KG1 (cell line): ENCODE data around the gene CUX1.
"Not testable (repeated sequence)": the region's sequence is repeated elsewhere in the genome, so short reads cannot be mapped to it uniquely, and the experiment has no call there.

ENCODE experiments used
- DNase-seq: peaks from one replicate; lab custom pipeline; 2025; lab: John Stamatoyannopoulos, UW

Gene CUX1

DNA sequence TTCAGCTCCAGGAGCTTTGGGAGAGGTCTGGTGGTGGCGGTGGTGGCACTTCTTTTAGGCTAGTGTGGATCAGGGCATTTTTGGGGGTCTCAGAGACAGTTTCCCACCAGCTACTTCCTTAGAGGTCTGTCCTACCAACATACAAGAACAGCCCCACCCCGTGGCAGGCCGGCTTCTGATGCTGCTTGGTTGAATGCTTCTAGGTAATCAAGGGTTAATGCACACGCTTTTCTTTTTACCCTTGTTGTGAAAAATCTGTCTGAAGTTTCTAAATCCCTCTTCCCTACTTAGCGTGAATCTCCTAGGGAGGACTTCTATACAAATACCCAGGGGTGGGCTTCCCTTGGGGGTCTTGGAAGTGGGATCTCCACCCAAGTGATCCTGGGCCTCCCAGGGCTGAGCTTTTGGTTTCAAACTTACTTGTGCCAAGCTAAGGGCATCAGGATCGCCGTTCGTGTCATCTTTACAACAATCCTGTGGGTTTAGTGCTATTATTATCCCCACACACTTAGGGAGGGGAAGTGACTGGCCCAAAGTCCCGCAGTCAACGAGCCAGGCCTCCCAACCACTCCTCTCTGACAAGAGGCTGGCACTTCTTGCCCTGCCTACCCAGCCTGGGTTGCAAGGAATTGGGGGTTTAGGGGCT is 471.0 kb downstream of the CUX1 start:
- no peak for DNase-seq

DNA sequence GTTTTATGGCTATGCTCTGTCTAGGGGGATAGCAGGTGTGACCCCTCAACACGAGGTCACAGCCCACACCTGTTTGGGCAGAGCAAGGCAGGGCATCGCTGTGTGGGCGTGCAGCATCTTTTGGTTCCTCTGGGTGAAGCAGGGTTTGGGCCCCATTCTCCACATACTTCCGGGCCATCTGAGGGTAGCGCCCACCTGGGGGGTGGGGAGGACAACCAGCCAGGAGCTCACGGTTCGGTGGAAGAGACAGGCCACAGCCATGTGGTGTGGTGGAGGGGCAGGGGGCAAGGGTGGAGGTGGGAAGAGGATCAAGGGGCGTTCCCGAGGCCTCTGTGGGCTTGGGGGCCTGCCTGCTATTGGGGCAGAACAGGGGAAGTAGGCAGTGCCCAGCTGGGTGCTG is 471.6 kb downstream of the CUX1 start:
- DNase-seq, result no peak

GRCh38 chr7:102291056-102291915 is 473.9 kb downstream of the CUX1 start:
- no peak for DNase-seq

GRCh38 chr7:102291916-102292267 is 474.5 kb downstream of the CUX1 start:
- no peak for DNase-seq

DNA sequence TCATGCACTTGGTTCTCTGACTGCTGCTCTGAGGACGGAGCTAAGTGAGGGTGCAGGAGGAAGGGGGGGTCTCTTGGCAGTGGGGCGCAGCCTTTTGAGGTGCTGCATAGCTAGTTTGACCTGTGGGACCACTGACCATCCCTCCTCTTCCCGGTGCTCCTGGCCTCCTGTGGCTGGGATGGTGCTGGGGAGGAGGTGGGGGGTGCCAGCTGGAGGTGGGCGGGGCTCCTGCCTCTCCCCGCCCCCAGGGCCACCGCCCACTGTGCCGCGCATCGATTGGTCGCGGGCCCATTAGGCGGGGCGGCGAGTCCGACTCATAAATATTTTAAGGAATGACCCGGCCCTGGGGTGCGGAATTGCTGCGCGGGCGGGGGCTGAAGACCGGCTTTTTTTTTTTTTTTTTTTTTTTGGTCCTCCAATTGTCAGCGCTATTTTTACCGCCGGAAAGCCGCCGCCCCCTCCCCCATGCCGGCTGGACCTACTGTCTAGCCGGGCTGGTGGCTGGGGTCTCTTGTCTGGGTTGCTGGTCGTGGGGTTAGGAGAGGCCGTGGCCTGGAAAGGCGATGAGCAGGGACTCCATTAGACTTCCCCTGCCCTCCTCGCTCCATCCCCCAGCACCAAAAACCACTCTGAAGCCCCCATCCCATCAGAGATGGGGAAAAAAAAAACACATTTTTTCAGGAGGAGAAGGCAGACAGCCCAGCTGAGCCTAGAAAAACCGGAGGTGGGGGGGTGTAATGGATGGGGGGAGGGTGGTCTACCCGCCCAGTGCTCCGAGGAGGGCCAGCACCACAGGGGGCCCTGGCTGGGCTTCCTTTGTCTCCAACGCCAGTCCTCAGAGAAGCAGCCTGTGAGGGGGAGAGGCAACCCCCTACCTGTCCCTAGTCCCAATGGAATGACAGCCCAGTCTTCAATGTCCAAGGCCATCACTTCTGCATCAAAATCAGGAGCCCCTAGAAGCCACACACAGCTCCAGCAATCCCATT is 475.7 kb downstream of the CUX1 start:
- no peak for DNase-seq

DNA sequence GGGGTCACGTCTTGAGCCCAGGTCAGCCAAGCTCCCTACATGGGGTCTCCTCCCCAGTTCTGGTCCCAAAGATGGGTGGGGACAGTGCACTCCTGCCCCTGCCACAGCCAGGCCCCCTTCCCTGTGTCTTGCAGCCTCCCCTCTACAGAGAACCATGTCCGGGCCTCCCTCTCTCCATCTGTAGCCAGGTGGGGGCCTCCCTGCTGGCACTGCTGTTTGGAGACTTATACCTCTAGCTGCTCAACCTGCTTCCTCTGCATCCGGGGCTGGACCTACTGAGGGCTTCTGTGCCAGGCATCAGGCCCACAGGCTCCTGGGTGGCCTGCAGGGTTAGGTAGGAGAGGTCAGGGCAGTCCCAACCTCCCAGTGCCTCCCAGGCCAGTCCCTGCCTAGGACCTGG is 477.2 kb downstream of the CUX1 start:
- DNase-seq, result no peak

- no peak for DNase-seq
These were observed 478.1 kb downstream of the CUX1 start for GRCh38 chr7:102295346-102296178.

GRCh38 chr7:102296179-102296438 is 478.7 kb downstream of the CUX1 start:
- no peak for DNase-seq

GRCh38 chr7:102296514-102296913 is 479.1 kb downstream of the CUX1 start:
- DNase-seq, result no peak

GRCh38 chr7:102297487-102298218 is 480.2 kb downstream of the CUX1 start:
- no peak for DNase-seq

DNA sequence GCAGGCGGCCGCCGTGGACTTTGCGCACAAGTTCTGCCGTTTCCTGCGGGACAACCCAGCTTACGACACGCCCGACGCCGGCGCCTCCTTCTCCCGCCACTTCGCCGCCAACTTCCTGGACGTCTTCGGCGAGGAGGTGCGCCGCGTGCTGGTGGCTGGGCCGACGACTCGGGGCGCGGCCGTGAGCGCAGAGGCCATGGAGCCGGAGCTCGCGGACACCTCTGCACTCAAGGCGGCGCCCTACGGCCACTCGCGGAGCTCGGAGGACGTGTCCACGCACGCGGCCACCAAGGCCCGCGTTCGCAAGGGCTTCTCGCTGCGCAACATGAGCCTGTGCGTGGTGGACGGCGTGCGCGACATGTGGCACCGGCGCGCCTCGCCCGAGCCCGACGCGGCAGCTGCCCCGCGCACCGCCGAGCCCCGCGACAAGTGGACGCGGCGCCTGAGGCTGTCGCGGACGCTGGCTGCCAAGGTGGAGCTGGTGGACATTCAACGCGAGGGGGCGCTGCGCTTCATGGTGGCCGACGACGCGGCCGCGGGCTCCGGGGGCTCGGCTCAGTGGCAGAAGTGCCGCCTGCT is 483.3 kb downstream of the CUX1 start:
- DNase-seq, result no peak

- not testable (repeated sequence) for DNase-seq
These were observed 483.9 kb downstream of the CUX1 start for GRCh38 chr7:102301367-102301766.

- DNase-seq, result no peak
These were observed 484.6 kb downstream of the CUX1 start for GRCh38 chr7:102302025-102302424.

DNA sequence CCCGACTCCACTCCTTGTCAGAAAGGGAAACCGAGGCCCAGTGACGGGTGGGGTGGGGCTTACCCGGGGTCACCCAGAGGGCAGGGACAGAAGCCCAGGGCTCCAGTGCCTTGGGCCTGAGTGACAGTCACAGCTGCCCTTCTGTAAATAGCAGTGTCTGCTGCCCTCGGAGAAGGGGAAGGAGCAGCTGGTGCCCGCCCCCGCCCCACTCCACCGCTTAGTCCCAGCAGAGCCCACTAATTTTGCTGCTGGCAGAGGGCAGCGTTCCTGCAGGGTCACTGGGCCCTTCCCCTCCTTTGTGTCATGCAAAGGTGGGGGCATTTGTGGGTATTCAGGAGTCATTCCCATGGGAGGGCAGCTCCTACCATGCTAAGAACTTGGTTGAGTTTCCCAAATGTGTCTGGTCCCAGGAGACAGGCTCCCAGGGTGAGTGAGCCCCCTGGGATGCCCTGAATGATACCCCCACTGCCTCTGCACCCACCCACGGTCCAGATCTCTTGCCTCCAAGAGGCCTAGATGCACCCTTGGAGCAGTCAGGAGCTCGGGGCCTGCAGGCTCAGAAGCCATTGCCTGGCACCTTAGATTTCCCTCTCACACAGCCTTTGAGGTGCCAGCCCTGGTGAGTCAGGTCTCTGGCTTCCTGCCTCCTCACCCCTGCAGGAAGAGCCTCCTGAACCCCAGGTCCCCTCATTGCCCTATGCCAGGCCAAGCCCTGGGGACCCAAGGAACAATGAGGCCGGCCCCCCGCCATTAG is 486.4 kb downstream of the CUX1 start:
- DNase-seq, result no peak

DNA sequence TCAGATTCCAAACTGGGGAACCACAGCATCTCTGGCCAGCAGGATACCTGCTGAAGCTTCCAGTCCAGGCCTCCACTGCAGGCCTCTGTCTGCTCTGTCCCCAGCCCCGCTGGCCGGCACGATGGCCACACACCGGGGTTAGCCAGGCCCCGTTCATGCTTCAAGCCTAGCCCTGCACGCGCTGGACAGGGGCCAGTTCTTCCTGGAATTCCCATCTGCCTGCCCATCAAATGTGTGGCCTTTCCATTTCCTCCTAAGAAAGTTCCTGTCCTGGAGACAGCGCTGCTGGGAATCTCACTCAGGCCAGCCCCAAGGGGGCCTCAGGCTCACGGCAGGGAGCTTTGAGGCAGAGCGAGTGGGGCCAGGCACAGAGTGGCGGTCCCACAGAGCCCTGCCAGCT is 487.2 kb downstream of the CUX1 start:
- no peak for DNase-seq

GRCh38 chr7:102305414-102306268 is 488.2 kb downstream of the CUX1 start:
- DNase-seq, result no peak

GRCh38 chr7:102306916-102307677 is 489.7 kb downstream of the CUX1 start:
- no peak for DNase-seq

- DNase-seq, result no peak
These were observed 493.0 kb downstream of the CUX1 start for GRCh38 chr7:102310414-102310815.
